ENCODE results near the gene TBX18. TPM values are rescaled to one million over a fixed set of nuclear protein-coding genes. Genes with fewer than 3 reads are reported as not detected.

The TBX18 gene
- total and polyA plus RNA-seq, 9 of the 15 experiments (the other 6 are each of a cell fraction or from before 2014, with no cell fraction given) = 4.0 to 36.1 (median 20.7) TPM

DNA sequence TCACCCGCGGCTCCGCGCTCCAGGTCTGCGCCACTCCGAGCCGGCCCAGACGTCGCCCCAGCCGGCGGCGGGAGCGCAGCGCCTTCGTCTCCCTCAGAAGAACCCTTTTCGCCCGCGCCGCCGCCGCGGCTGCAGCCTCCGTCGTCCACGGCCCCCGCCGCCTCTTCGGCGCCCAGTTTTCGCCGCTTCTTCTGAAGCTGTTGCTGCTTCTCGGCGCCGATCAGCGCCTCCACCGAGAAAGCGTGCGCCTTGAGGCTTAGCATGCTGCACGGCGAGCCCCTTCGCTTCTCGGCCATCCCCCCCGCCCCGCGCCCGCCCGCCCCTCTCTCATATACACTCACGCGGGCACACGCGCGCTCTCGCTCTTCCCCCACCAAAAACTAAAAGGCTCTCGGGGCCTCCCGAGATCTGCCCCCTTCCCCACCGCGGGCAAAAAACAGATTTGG, 489 bp downstream of the TBX18 start (continued):
- TF ChIP-seq, protein P1, sequence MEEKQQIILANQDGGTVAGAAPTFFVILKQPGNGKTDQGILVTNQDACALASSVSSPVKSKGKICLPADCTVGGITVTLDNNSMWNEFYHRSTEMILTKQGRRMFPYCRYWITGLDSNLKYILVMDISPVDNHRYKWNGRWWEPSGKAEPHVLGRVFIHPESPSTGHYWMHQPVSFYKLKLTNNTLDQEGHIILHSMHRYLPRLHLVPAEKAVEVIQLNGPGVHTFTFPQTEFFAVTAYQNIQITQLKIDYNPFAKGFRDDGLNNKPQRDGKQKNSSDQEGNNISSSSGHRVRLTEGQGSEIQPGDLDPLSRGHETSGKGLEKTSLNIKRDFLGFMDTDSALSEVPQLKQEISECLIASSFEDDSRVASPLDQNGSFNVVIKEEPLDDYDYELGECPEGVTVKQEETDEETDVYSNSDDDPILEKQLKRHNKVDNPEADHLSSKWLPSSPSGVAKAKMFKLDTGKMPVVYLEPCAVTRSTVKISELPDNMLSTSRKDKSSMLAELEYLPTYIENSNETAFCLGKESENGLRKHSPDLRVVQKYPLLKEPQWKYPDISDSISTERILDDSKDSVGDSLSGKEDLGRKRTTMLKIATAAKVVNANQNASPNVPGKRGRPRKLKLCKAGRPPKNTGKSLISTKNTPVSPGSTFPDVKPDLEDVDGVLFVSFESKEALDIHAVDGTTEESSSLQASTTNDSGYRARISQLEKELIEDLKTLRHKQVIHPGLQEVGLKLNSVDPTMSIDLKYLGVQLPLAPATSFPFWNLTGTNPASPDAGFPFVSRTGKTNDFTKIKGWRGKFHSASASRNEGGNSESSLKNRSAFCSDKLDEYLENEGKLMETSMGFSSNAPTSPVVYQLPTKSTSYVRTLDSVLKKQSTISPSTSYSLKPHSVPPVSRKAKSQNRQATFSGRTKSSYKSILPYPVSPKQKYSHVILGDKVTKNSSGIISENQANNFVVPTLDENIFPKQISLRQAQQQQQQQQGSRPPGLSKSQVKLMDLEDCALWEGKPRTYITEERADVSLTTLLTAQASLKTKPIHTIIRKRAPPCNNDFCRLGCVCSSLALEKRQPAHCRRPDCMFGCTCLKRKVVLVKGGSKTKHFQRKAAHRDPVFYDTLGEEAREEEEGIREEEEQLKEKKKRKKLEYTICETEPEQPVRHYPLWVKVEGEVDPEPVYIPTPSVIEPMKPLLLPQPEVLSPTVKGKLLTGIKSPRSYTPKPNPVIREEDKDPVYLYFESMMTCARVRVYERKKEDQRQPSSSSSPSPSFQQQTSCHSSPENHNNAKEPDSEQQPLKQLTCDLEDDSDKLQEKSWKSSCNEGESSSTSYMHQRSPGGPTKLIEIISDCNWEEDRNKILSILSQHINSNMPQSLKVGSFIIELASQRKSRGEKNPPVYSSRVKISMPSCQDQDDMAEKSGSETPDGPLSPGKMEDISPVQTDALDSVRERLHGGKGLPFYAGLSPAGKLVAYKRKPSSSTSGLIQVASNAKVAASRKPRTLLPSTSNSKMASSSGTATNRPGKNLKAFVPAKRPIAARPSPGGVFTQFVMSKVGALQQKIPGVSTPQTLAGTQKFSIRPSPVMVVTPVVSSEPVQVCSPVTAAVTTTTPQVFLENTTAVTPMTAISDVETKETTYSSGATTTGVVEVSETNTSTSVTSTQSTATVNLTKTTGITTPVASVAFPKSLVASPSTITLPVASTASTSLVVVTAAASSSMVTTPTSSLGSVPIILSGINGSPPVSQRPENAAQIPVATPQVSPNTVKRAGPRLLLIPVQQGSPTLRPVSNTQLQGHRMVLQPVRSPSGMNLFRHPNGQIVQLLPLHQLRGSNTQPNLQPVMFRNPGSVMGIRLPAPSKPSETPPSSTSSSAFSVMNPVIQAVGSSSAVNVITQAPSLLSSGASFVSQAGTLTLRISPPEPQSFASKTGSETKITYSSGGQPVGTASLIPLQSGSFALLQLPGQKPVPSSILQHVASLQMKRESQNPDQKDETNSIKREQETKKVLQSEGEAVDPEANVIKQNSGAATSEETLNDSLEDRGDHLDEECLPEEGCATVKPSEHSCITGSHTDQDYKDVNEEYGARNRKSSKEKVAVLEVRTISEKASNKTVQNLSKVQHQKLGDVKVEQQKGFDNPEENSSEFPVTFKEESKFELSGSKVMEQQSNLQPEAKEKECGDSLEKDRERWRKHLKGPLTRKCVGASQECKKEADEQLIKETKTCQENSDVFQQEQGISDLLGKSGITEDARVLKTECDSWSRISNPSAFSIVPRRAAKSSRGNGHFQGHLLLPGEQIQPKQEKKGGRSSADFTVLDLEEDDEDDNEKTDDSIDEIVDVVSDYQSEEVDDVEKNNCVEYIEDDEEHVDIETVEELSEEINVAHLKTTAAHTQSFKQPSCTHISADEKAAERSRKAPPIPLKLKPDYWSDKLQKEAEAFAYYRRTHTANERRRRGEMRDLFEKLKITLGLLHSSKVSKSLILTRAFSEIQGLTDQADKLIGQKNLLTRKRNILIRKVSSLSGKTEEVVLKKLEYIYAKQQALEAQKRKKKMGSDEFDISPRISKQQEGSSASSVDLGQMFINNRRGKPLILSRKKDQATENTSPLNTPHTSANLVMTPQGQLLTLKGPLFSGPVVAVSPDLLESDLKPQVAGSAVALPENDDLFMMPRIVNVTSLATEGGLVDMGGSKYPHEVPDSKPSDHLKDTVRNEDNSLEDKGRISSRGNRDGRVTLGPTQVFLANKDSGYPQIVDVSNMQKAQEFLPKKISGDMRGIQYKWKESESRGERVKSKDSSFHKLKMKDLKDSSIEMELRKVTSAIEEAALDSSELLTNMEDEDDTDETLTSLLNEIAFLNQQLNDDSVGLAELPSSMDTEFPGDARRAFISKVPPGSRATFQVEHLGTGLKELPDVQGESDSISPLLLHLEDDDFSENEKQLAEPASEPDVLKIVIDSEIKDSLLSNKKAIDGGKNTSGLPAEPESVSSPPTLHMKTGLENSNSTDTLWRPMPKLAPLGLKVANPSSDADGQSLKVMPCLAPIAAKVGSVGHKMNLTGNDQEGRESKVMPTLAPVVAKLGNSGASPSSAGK (IDR thresholded peaks at IDR 0.05) = peak; percentile 67; the same call in 1 of the 2 replicates
- 0 out of 2 replicates have a peak, but pooled peaks have one; percentile 13 for TF ChIP-seq KAT7 (CRISPR knock-in tag; IDR thresholded peaks at IDR 0.05; ENCODE audit: borderline replicate concordance)
- TF ChIP-seq, protein P2, sequence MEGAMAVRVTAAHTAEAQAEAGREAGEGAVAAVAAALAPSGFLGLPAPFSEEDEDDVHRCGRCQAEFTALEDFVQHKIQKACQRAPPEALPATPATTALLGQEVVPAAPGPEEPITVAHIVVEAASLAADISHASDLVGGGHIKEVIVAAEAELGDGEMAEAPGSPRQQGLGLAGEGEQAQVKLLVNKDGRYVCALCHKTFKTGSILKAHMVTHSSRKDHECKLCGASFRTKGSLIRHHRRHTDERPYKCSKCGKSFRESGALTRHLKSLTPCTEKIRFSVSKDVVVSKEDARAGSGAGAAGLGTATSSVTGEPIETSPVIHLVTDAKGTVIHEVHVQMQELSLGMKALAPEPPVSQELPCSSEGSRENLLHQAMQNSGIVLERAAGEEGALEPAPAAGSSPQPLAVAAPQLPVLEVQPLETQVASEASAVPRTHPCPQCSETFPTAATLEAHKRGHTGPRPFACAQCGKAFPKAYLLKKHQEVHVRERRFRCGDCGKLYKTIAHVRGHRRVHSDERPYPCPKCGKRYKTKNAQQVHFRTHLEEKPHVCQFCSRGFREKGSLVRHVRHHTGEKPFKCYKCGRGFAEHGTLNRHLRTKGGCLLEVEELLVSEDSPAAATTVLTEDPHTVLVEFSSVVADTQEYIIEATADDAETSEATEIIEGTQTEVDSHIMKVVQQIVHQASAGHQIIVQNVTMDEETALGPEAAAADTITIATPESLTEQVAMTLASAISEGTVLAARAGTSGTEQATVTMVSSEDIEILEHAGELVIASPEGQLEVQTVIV (CRISPR knock-in tag; IDR thresholded peaks at IDR 0.05; ENCODE audit: borderline replicate concordance) = no peak
- no peak for TF ChIP-seq BACH1 (tag; IDR thresholded peaks at IDR 0.05)
- TF ChIP-seq, protein P3, sequence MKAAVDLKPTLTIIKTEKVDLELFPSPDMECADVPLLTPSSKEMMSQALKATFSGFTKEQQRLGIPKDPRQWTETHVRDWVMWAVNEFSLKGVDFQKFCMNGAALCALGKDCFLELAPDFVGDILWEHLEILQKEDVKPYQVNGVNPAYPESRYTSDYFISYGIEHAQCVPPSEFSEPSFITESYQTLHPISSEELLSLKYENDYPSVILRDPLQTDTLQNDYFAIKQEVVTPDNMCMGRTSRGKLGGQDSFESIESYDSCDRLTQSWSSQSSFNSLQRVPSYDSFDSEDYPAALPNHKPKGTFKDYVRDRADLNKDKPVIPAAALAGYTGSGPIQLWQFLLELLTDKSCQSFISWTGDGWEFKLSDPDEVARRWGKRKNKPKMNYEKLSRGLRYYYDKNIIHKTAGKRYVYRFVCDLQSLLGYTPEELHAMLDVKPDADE (conservative IDR thresholded peaks at IDR 0.05; ENCODE audit: control insufficient read depth, low read depth, low read length) = peak; percentile 11; the same call in 1 of the 2 replicates
- 0 out of 2 replicates have a peak, but pooled peaks have one; percentile 45 for TF ChIP-seq SMAD4 (CRISPR knock-in tag; conservative IDR thresholded peaks at IDR 0.05)
- no peak for TF ChIP-seq NR4A1 (CRISPR knock-in tag; IDR thresholded peaks at IDR 0.05)
- peak; percentile 16; the same call in 1 of the 2 replicates for TF ChIP-seq NR4A1 (tag; IDR thresholded peaks at IDR 0.05)
- no peak for TF ChIP-seq LARP7 (IDR thresholded peaks at IDR 0.05)
- no peak for TF ChIP-seq MAFG (tag; conservative IDR thresholded peaks at IDR 0.05)
